ENCODE measurements around the gene CPA1. TPM values are rescaled to one million over a fixed set of nuclear protein-coding genes. Genes with fewer than 3 reads are reported as not detected.
A peak's percentile ranks its signal among the peaks of the same experiment; 100 is the strongest.

Gene CPA1
- total and polyA plus RNA-seq, 10 of the 15 experiments (the other 5 are each of a cell fraction or from before 2014, with no cell fraction given), result 8.0 TPM; not detected in 9

GRCh38 chr7:130350945-130351790 is 29.1 kb upstream of the CPA1 start:
- intact Hi-C loops (cut with micrococcal nuclease; ENCODE audit: unreplicated experiment) (loop anchor here (1.0 kb wide), 1 partner anchor 41 kb away; no protein-coding TSS in a partner anchor), in situ Hi-C loops (cut with MboI) (no loop called here)
- FAIRE-seq (peak; percentile 61), ATAC-seq (peak; percentile 88), DNase-seq (ENCODE audit: low read depth, low spot score) (peak; percentile 46)
- H3K79me2 ChIP-seq (ENCODE audit: control insufficient read depth, insufficient read depth, low read length), result no peaks in the 10 kb centered on the region
- H3K9me3 ChIP-seq (replicated peaks; ENCODE audit: control insufficient read depth, insufficient read depth, low read length), result no peaks in the 10 kb centered on the region
- ChIA-PET CTCF (interaction anchor here (0.9 kb wide), 1 partner anchor 14 kb away, joined by 3 read pairs; no protein-coding TSS in a partner anchor), POLR2A (interaction anchor here (0.7 to 1.7 kb wide), 2 partner anchors 14 to 41 kb away, joined by 3 to 5 read pairs; no protein-coding TSS in a partner anchor), RAD21 (ENCODE audit: unreplicated experiment) (interaction anchor here (0.9 kb wide), 1 partner anchor 14 kb away, joined by 3 read pairs; no protein-coding TSS in a partner anchor), SMC1A (ENCODE audit: uncharacterized antibody, unreplicated experiment) (interaction anchor here (0.8 to 1.7 kb wide), 4 partner anchors 14 to 90 kb away, joined by 3 to 5 read pairs (median 3); partner anchors contain the start of gene CEP41)
- no peaks in the 10 kb centered on the region for H4K20me1 ChIP-seq (ENCODE audit: control insufficient read depth, insufficient read depth)
- BruUV-seq (replicated peaks), result no TSS peak
- peaks cover 21% of the 10 kb centered on the region for H3K4me1 ChIP-seq (ENCODE audit: control insufficient read depth, insufficient read depth, low read length)
- H2AFZ ChIP-seq (ENCODE audit: control insufficient read depth, low read depth, low read length), result peak overlapping the region; percentile 58
- H3K4me2 ChIP-seq (ENCODE audit: control insufficient read depth, insufficient read depth), result peak overlapping the region; percentile 71
- peak overlapping the region; percentile 73 for H3K27ac ChIP-seq (ENCODE audit: control insufficient read depth, insufficient read depth)
- H3K36me3 ChIP-seq (ENCODE audit: control insufficient read depth in 2 of 2, insufficient read depth in 2 of 2, low read length in 1 of 2), result no peaks in the 10 kb centered on the region
- H3K4me3 ChIP-seq, result no peak overlapping the region
- H3K27me3 ChIP-seq (replicated peaks in 1 of 2; ENCODE audit: control insufficient read depth in 2 of 2, insufficient read depth in 2 of 2, low read length in 1 of 2), result no peaks in the 10 kb centered on the region
- 4% methylated on average over 18 of the region's 20 CpGs for WGBS (ENCODE audit: insufficient coverage, insufficient replicate concordance, low lambda C conversion rate, missing lambda C conversion rate)
- H3K9ac ChIP-seq (ENCODE audit: control insufficient read depth, insufficient read depth, low read length), result peak overlapping the region; percentile 34; the same call in 1 of the 2 replicates
- no peak for TF ChIP-seq ZNF687 (IDR thresholded peaks at IDR 0.05)
- TF ChIP-seq SREBF1 (IDR thresholded peaks at IDR 0.05; ENCODE audit: low read length), result no peak
- TF ChIP-seq EZH2 (IDR thresholded peaks at IDR 0.05; ENCODE audit: borderline replicate concordance, control insufficient read depth, low read depth, low read length), result no peak
- TF ChIP-seq PBX3 (IDR thresholded peaks at IDR 0.05; ENCODE audit: insufficient replicate concordance, low read depth, low read length), result no peak
- TF ChIP-seq ZBTB33 (IDR thresholded peaks at IDR 0.05), result no peak
- peak; percentile 48 for TF ChIP-seq MEF2B (IDR thresholded peaks at IDR 0.05; ENCODE audit: partially characterized antibody, poor library complexity, severe bottlenecking)
- TF ChIP-seq GATAD2B (conservative IDR thresholded peaks at IDR 0.05; ENCODE audit: low read depth), result no peak
- no peak for TF ChIP-seq TARDBP (IDR thresholded peaks at IDR 0.05; ENCODE audit: borderline replicate concordance)
- TF ChIP-seq IKZF1 (conservative IDR thresholded peaks at IDR 0.05), result peak; percentile 58
- TF ChIP-seq RUNX3 (IDR thresholded peaks at IDR 0.05; ENCODE audit: low read length), result peak; percentile 97
- TF ChIP-seq HDAC6 (IDR thresholded peaks at IDR 0.05; ENCODE audit: unreplicated experiment), result no peak
- TF ChIP-seq ATF7 (IDR thresholded peaks at IDR 0.05; ENCODE audit: low read depth), result no peak
- 0 out of 2 replicates have a peak, but pooled peaks have one; percentile 13 for TF ChIP-seq BCL11A (IDR thresholded peaks at IDR 0.05; ENCODE audit: low read depth, low read length)
- no peak for TF ChIP-seq SMARCA5 (IDR thresholded peaks at IDR 0.05)
- TF ChIP-seq POLR2A (IDR thresholded peaks at IDR 0.05; ENCODE audit: low read depth, low read length), result no peak
- TF ChIP-seq CREM (IDR thresholded peaks at IDR 0.05; ENCODE audit: low read depth), result peak; percentile 66; the same call in 1 of the 2 replicates
- peak; percentile 19; the same call in 1 of the 2 replicates for TF ChIP-seq YY1 (IDR thresholded peaks at IDR 0.05; ENCODE audit: low read depth, low read length)
- TF ChIP-seq STAT3 (IDR thresholded peaks at IDR 0.05; ENCODE audit: low read depth, low read length), result no peak
